HG02571 (cell line): ENCODE data around the gene PPP1R1B.

Experiments
- ATAC-seq: cut with Tn5 transposase; IDR thresholded peaks from one replicate; pipeline ENCODE4 v1.9.1; 2021; ENCODE audit warnings: mild to moderate bottlenecking, moderate library complexity; ENCODE audit not compliant: unreplicated experiment

Gene PPP1R1B

GRCh38 chr17:39678340-39679116, 51.8 kb downstream of the PPP1R1B start:
- no peak for ATAC-seq

GRCh38 chr17:39679521-39680192, 52.9 kb downstream of the PPP1R1B start:
- ATAC-seq: no peak

- no peak for ATAC-seq
These were observed 56.7 kb downstream of the PPP1R1B start for GRCh38 chr17:39683295-39683939.

- no peak for ATAC-seq
These were observed 57.8 kb downstream of the PPP1R1B start for GRCh38 chr17:39684369-39685192.
